Thoracic aorta (tissue), 2 donors: ENCODE measurements around the gene KCTD21. TPM values are rescaled to one million over a fixed set of nuclear protein-coding genes. Genes with fewer than 3 reads are reported as not detected.

Experiments
- ATAC-seq: fragments of 150-250 bp; one replicate; pipeline ENCODE4 v1.8.0; 2017; ENCODE audit warnings: low read depth; ENCODE audit not compliant: insufficient number of reproducible peaks, low FRiP score
- DNase-seq: peaks from one replicate; pipeline ENCODE4 v3.0.0-alpha.2; 2020; ENCODE audit warnings: low spot score
- H3K27ac ChIP-seq, 2 donors: fragments of 200-600 bp; sonication (generic); 1 replicate in 1 of 2; 2 replicates in 1 of 2; pipeline ENCODE4 v1.5.1; 2016; ENCODE audit warnings: mild to moderate bottlenecking in 2 of 2, moderate library complexity in 2 of 2
- H3K27me3 ChIP-seq: fragments of 200-600 bp; sonication (generic); replicated peaks from 2 replicates; pipeline ENCODE4 v1.6.0; 2016; ENCODE audit warnings: mild to moderate bottlenecking; ENCODE audit not compliant: insufficient read depth
- H3K36me3 ChIP-seq: fragments of 200-600 bp; sonication (generic); one replicate; pipeline ENCODE4 v1.5.1; 2016
- H3K4me1 ChIP-seq, 2 donors: fragments of 200-600 bp; sonication (generic); 1 replicate in 1 of 2; 2 replicates in 1 of 2; pipeline versions ENCODE4 v1.5.1 to v1.6.0; 2016; ENCODE audit warnings: low read depth in 2 of 2, mild to moderate bottlenecking in 1 of 2; ENCODE audit not compliant: control insufficient read depth in 1 of 2
- H3K4me3 ChIP-seq: fragments of 200-600 bp; sonication (generic); 2 replicates; pipeline ENCODE4 v1.5.1; 2016; ENCODE audit warnings: mild to moderate bottlenecking
- H3K9me3 ChIP-seq: fragments of 200-600 bp; sonication (generic); 2 replicates; pipeline ENCODE4 v1.5.1; 2016
- CTCF ChIP-seq: fragments of 200-600 bp; sonication (generic); IDR thresholded peaks from one replicate; pipeline ENCODE4 v1.5.1; 2019; ENCODE audit warnings: antibody characterized with exemption
- total RNA-seq, 2 donors: library from RNA; depleted of rRNA; stranded (reverse); fragments of >200 nt; gene quantifications; one replicate each; pipeline versions ENCODE4 v1.1.0 to v1.2.3, GENCODE V29; 2016

The KCTD21 gene
- total RNA-seq, 2 donors from 2014 or later = 9.1 to 13.7 TPM

GRCh38 chr11:78170413-78170812 is 18.0 kb downstream of the KCTD21 start:
- H3K27ac ChIP-seq = peak overlapping the region; percentile 91 to 96
- no peaks in the 10 kb centered on the region for H3K9me3 ChIP-seq
- TF ChIP-seq CTCF = no peak
- H3K36me3 ChIP-seq = peaks cover 20% of the 10 kb centered on the region
- ATAC-seq (no peak), DNase-seq (no peak)
- no peaks in the 10 kb centered on the region for H3K27me3 ChIP-seq
- H3K4me1 ChIP-seq = peaks cover 15 to 61% of the 10 kb centered on the region in 2 donors
- H3K4me3 ChIP-seq = no peak overlapping the region

- DNase-seq (peak; percentile 89), ATAC-seq (peak; percentile 96)
- H3K9me3 ChIP-seq = no peaks in the 10 kb centered on the region
- no peaks in the 10 kb centered on the region for H3K27me3 ChIP-seq
- H3K27ac ChIP-seq = peak overlapping the region; percentile 91 to 96
- peak overlapping the region; percentile 19 for H3K4me3 ChIP-seq
- H3K36me3 ChIP-seq = peaks cover 15% of the 10 kb centered on the region
- no peak for TF ChIP-seq CTCF
- peaks cover 15 to 65% of the 10 kb centered on the region in 2 donors for H3K4me1 ChIP-seq
These were observed 19.6 kb downstream of the KCTD21 start for GRCh38 chr11:78168539-78169477.

- Histone ChIP-seq H3K9me3 (no peaks in the 10 kb centered on the region), H3K36me3 (peaks cover 3% of the 10 kb centered on the region), H3K4me3 (no peak overlapping the region), H3K4me1 (peaks cover 15 to 82% of the 10 kb centered on the region in 2 donors), H3K27me3 (no peaks in the 10 kb centered on the region), H3K27ac (peak overlapping the region; percentile 64 to 91)
- DNase-seq (no peak), ATAC-seq (no peak)
- TF ChIP-seq CTCF = no peak
These were observed 21.5 kb downstream of the KCTD21 start for GRCh38 chr11:78166855-78167469.

- Histone ChIP-seq H3K4me3 (no peak overlapping the region), H3K4me1 (peaks cover 10 to 69% of the 10 kb centered on the region in 2 donors), H3K27ac (peak overlapping the region; percentile 61 to 70), H3K27me3 (no peaks in the 10 kb centered on the region), H3K9me3 (no peaks in the 10 kb centered on the region), H3K36me3 (no peaks in the 10 kb centered on the region)
- no peak for TF ChIP-seq CTCF
- DNase-seq = no peak
- no peak for ATAC-seq
These were observed 24.0 kb downstream of the KCTD21 start for GRCh38 chr11:78164471-78164870.

GRCh38 chr11:78163828-78164227 is 24.6 kb downstream of the KCTD21 start:
- Histone ChIP-seq H3K36me3 (no peaks in the 10 kb centered on the region), H3K27ac (peak overlapping the region; percentile 61 to 70), H3K27me3 (no peaks in the 10 kb centered on the region), H3K4me3 (no peak overlapping the region), H3K4me1 (peaks cover 13 to 73% of the 10 kb centered on the region in 2 donors), H3K9me3 (no peaks in the 10 kb centered on the region)
- DNase-seq (no peak), ATAC-seq (no peak)
- no peak for TF ChIP-seq CTCF
